Prostate gland (tissue), 2 donors: ENCODE data around the gene LRRC4C.

Source experiments
- POLR2A ChIP-seq: fragments of 450-650 bp; IDR thresholded peaks from one replicate; pipeline ENCODE4 v1.6.1; 2016; ENCODE audit warnings: antibody characterized with exemption, mild to moderate bottlenecking
- TF ChIP-seq, protein P1 (sequence below), 4 experiments: fragments of 200-600 bp in 2 of 4; fragments of 450-650 bp in 2 of 4; sonication (generic) in 2 of 4; IDR thresholded peaks; 1 replicate in 3 of 4; 2 replicates in 1 of 4; pipeline ENCODE4 v1.5.1; 2016 to 2019; ENCODE audit warnings: antibody characterized with exemption in 4 of 4, mild to moderate bottlenecking in 2 of 4, moderate library complexity in 2 of 4

DNA sequence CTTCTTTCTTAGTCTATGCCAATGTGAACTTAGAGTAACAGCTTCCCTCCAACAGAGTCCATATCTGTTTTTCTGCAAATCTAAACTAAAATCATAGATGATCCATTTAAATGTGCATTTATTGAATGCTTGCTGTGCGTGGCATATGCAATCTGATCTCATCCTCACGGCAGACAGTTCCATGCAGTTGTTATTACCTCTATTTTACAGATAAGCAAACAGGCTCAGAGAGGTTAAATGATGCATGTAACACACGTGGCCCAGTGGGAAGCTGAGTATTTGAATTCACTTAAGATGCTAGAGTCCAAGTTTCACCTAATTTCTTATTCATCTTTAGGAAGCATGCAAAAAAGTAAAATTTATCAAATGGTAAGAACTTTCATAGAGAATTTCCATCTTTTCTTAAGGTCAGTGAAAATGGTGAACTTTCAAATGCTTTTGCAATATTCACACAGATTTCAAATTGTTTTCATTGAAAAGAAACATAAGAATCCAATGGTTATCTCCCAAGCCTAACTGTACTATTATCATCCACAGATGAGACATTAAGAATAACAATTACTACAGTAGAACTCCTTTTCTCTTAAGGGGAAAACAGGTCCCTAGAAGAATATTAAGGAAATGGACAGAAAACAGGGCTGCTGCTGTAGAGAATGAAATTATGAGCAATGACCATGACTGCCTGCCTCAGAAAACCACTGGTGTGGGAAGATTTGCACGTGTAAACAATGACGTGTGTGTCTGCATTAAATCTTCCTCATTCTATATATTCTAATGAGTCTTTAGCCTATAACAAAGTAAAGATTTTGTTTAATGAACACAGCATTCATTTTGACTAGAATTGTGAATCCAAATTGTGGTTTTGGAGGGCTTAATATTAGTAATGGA, 1171.3 kb downstream of the LRRC4C start:
- TF ChIP-seq, protein P1, sequence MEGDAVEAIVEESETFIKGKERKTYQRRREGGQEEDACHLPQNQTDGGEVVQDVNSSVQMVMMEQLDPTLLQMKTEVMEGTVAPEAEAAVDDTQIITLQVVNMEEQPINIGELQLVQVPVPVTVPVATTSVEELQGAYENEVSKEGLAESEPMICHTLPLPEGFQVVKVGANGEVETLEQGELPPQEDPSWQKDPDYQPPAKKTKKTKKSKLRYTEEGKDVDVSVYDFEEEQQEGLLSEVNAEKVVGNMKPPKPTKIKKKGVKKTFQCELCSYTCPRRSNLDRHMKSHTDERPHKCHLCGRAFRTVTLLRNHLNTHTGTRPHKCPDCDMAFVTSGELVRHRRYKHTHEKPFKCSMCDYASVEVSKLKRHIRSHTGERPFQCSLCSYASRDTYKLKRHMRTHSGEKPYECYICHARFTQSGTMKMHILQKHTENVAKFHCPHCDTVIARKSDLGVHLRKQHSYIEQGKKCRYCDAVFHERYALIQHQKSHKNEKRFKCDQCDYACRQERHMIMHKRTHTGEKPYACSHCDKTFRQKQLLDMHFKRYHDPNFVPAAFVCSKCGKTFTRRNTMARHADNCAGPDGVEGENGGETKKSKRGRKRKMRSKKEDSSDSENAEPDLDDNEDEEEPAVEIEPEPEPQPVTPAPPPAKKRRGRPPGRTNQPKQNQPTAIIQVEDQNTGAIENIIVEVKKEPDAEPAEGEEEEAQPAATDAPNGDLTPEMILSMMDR (IDR thresholded peaks at IDR 0.05): no peak
- TF ChIP-seq POLR2A: no peak
